MV-4-11 (cell line): ENCODE measurements around the gene SNRNP70.

ENCODE experiments used
- DNase-seq: peaks from one replicate; lab custom pipeline; 2025; lab: John Stamatoyannopoulos, UW

Gene SNRNP70

DNA sequence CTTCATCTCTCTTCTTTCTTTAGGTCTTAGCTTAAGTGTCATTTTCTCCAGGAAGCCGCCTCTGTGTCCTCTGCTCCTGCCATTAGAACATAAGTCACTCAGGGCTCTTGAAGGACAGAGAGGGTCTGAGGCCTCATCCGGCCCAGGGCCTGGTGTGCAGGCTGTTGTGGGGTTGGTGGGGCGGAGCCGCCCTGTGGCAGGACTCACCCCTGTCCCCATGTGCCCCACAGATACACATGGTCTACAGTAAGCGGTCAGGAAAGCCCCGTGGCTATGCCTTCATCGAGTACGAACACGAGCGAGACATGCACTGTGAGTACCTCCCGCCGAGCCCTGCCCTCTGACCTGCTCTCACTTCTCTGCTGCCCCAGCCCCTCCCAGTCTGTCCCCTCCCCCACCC is 15.9 kb downstream of the SNRNP70 start:
- DNase-seq = no peak

DNA sequence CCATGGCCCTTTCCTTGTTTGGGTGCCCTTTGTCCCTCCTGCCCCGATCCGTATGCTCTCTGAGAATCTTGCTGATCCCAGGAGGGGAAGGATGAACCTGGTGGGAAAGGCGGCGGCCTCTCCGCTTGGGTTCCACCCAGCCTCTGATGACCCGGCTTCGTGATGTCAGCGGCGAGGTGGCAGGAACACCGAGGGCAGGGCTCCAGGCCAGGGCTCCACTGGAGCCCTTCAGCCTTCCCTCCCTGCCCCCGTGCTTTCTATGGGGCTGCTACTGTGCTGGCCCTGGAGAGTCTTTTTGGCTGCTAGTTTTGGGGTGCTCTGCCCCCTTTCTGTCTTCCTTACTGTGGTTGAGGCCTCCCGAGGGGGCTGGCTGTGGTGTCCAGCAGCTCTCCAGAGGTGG is 17.1 kb downstream of the SNRNP70 start:
- DNase-seq = no peak

- no peak for DNase-seq
Measured at GRCh38 chr19:49103331-49104085, 18.3 kb downstream of the SNRNP70 start.

GRCh38 chr19:49104229-49104864 is 19.1 kb downstream of the SNRNP70 start:
- no peak for DNase-seq

DNA sequence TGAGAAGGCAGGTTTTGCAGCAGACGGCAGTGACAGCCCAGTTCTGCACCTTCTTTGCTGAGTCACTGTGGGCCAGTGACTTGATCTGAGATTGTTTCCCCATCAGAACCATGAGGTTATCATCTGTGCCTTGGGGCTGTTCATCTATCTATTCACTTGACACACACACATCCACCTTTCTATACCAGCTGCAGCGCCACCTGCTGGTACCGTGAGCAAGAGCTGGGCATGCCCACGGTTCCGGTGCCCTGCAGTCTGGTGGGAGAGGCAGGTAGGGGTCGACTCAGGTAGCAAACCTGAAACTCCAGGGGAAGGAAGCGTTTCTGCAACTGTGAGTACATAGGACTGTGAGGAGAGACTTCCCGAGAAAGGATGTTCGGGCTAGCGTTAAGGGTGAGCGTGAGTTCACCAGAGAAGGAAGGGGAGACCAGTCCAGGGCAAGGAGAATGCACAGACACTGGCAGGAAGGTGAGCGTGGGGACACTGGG is 21.4 kb downstream of the SNRNP70 start:
- DNase-seq = peak; percentile 44

DNA sequence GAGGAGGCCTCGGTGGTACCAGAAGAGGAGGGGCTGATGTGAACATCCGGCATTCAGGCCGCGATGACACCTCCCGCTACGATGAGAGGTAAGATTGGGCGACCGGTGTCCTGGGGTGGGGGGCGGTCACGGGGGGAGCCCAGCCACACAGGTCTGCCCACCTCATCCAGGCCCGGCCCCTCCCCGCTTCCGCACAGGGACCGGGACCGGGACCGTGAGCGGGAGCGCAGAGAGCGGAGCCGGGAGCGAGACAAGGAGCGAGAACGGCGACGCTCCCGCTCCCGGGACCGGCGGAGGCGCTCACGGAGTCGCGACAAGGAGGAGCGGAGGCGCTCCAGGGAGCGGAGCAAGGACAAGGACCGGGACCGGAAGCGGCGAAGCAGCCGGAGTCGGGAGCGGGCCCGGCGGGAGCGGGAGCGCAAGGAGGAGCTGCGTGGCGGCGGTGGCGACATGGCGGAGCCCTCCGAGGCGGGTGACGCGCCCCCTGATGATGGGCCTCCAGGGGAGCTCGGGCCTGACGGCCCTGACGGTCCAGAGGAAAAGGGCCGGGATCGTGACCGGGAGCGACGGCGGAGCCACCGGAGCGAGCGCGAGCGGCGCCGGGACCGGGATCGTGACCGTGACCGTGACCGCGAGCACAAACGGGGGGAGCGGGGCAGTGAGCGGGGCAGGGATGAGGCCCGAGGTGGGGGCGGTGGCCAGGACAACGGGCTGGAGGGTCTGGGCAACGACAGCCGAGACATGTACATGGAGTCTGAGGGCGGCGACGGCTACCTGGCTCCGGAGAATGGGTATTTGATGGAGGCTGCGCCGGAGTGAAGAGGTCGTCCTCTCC is 22.6 kb downstream of the SNRNP70 start:
- no peak for DNase-seq

DNA sequence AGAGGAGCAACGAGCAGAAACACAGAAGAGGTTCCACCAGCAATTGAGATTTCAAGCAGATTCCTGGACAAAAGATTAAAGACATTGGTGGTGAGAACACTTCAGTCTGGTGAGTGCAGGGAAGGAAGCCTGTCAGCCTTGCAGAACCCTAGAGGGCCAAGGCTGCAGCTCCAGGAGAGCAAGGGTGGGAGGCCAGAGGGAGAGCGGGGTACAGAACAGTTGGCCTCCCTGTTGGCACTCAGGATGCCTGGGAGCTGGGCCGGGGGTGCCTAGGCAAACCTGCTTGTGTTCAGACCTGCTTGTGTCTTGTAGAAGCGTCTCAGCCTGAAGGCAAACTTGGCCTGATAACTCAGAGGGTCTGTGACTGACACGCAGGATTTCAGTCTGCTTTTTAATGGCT is 23.8 kb downstream of the SNRNP70 start:
- no peak for DNase-seq

- DNase-seq = no peak
Measured at GRCh38 chr19:49109569-49110233, 24.4 kb downstream of the SNRNP70 start.

DNA sequence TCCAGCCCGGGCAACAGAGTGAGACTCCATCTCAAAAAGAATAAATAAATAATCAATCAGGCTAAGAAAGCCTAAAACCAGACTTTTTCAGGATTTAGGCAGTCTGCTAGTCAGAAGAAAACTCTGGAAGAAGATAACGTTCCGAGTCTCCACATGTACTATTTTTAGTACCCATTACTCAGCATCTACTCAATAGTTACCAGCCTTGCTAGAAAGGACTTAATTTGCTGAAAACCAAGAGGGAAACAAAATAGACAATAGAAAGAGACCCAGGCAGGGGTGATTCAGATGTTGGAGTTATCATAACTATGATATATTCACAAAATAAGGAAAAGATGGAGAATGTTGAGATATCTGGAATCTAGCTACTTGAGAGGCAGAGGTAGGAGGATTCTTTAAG is 25.3 kb downstream of the SNRNP70 start:
- DNase-seq = peak; percentile 12

DNA sequence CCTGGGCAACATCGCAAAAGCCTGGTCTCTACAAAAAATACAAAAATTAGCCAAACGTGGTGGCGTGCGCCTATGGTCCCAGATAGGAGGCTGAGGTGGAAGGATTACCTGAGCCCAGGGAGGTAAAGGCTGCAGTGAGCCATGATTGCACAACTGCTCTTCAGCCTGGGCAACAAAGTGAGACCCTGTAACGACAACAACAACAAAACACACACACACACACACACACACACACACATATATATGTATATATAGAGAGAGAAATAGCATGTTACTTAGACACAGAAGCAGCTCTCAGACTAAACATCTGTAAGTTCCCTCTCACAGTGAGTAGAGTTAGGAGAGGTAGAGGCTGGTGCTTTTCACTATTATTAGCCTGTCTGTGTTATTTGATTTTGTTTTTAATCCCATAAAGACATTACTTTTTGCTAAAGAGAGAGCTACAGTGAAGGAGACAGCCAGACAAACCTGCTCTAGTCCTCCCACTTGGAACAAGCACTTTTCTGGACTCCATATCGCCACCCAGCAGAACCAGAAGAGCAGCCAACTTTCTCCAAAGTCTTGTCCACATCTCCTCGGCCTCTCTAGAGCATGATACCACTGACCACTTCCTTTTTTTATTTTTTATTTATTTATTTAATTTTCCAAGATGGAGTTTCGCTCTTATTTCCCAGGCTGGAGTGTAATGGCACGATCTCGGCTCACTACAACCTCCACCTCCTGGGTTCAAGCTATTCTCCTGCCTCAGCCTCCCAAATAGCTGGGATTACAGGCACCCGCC is 26.2 kb downstream of the SNRNP70 start:
- DNase-seq = peak; percentile 45

- DNase-seq = peak; percentile 71
Measured at GRCh38 chr19:49113762-49114629, 28.7 kb downstream of the SNRNP70 start, which contains the start of gene LIN7B. Gene LIN7B, plus strand, starts transcription at chr19:49114370. Its CDS starts 35 bp downstream, at chr19:49114405.

DNA sequence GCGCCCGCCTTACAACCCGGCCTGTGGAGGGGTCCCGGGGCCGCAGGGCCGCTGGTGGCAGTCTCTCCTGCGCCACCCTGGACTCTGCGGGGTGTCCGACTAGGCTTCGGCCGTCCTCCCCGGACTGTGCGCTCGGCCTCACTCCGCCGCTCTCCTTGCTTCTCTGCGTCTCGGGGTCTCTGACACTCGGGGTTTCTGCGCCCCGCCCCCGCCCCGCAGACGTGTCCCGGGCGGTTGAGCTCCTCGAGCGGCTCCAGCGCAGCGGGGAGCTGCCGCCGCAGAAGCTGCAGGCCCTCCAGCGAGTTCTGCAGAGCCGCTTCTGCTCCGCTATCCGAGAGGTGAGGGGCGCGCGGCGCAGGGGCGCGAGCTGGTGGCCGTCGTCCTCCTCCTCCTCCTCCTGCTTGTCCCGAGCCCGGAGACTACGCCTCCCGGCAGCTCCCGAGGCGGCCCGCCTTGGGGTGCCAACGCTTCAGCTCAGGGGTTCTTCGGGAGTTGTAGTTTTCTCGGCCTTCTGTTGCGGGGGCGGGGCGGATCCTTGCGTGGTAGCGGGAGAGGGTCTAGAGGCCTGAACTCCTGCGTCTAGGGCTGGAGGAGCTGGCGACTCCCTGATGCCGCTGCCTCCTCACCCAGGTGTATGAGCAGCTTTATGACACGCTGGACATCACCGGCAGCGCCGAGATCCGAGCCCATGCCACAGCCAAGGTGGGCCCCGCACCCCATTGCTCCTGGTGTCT is 29.5 kb downstream of the SNRNP70 start:
- peak; percentile 45 for DNase-seq

- peak; percentile 92 for DNase-seq
Measured at GRCh38 chr19:49116544-49116943, 31.3 kb downstream of the SNRNP70 start.

DNA sequence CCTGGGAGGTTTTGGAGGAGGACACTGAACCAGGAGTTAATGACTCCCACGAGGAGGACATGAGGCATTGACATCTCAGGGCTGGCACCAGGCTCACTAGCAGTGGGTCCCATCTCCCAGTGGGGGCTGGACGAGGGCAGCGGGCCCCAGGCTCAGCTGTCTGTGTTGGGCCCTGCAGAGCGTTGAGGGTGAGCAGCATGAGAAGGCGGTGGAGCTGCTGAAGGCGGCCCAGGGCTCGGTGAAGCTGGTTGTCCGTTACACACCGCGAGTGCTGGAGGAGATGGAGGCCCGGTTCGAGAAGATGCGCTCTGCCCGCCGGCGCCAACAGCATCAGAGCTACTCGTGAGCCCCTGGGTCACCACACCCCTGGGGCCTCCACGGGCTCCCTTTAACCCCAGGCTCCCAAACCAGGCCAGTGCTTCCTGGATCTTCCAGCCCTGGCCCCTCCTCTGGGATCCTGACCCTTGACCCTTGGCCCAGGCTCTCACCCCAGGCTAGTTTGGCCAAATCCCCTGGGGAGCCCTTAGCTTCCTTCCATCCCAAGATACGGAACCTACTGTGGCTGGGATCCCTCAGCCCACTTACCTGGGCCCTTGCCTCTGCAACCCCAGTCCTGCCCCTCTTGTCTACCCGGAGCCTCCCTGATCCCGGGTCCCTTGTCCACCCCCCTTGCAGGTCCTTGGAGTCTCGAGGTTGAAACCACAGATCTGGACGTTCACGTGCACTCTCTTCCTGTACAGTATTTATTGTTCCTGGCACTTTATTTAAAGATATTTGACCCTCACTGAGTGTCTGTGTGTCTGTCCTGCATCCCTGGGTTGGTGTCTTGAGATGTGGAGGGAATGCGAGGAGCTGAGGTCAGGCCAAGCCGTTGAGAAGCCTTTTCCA is 32.7 kb downstream of the SNRNP70 start:
- DNase-seq = no peak

DNA sequence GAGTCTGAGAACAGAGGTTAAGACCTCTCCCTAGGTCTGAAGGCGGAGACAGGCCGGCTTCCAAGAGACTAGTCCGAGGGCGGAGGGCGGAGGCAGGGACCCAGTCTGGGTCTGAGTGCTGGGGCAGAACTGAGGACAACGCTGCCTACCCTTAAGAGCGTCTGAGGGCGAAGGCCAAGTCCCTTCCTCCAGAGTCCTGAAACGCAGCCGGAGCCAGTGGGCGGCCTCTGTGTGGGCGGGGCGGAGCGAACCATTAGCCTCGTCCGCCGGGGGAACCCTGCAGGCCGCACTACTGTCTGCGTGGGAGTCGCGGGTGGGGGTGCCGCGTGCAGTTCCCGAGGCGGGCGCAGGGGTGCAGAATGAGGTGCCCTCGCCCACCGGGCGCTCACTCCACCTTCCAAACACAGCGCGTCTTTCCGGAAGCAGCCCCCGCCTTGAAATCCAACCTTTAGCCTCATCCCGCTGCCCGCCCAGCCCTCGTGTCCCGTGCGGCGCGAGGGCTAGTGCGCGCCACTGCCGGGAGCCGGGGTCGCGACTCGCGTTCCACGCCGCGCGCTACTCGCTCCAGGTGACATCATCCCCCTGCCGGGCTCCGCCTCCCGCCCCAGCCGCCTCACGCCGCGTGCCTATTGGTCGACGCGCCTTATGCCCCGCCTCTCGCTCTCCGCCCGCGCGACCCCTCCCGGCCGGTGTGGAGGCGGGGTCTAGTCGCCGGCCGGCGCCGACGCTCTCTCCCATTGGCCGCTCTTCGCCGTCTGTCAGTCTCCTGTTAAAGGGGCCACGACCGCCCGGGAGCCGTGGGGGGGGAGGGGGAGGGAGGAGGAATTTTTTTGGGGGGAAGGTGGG is 33.5 kb downstream of the SNRNP70 start, which contains the start of gene C19orf73:
TSS of gene C19orf73 (minus strand) at position 579 of the 846 bp plus-strand sequence. CDS start at position 458, 121 bp downstream.
- DNase-seq = peak; percentile 96

GRCh38 chr19:49119411-49120324 is 34.4 kb downstream of the SNRNP70 start, which contains the start of gene PPFIA3:
Gene PPFIA3, plus strand, starts transcription at chr19:49119544. Its CDS starts 8,330 bp downstream, at chr19:49127874.
- no peak for DNase-seq
